ENCODE measurements around the gene SRSF4. TPM values are rescaled to one million over a fixed set of nuclear protein-coding genes. Genes with fewer than 3 reads are reported as not detected.

SRSF4 gene
- total and polyA plus RNA-seq, 9 of the 15 experiments (the other 6 are each of a cell fraction or from before 2014, with no cell fraction given): 15.9 to 132 (median 82.0) TPM

DNA sequence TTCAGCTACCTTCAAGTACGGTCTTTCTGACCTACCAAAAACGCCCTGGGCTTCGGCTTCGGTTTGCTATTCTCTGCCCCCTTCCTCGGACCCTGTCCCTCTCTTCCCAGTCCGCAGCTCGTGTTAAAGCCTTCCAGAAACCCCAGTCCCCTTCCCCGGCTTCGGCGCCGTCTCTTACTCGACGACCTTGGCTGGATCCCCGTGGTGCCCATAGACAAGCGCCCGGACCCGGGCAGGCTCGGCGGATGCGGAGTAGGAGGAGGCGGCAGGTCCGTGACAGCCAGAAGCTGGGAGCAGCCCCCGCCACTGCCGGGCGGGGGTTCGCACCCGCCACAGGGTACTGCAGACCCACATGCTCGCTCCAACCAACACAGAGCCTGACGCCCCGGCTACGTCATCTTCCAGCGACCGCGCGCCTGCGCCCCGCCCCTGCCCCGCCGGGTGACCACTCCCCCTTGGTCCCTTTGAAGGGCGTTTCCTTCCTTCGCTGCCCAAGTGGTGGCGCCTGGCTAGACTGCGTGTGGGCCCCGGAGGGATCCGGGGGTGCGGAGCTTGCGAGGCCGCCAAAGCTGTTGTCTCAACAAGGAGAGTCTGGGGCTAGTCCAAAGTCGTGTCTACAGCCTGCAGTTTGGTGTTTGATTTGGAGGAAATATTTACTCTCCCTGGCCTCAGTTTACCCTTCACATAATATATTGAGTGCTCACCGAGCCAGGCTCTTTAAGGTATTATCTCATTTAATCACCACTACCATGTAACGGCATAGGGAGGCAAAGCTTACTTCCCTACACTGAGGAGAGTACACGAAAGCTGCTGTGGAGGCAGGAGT lies 49.1 kb upstream of the SRSF4 start, which contains the start of gene MECR (continued):
- no peak for TF ChIP-seq PATZ1 (CRISPR knock-in tag; IDR thresholded peaks at IDR 0.05; ENCODE audit: borderline replicate concordance)
- no peak for TF ChIP-seq EZH2 (IDR thresholded peaks at IDR 0.05; ENCODE audit: borderline replicate concordance, low read depth, low read length)
- TF ChIP-seq, protein P1, sequence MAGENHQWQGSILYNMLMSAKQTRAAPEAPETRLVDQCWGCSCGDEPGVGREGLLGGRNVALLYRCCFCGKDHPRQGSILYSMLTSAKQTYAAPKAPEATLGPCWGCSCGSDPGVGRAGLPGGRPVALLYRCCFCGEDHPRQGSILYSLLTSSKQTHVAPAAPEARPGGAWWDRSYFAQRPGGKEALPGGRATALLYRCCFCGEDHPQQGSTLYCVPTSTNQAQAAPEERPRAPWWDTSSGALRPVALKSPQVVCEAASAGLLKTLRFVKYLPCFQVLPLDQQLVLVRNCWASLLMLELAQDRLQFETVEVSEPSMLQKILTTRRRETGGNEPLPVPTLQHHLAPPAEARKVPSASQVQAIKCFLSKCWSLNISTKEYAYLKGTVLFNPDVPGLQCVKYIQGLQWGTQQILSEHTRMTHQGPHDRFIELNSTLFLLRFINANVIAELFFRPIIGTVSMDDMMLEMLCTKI (IDR thresholded peaks at IDR 0.05; ENCODE audit: partially characterized antibody): no peak
- no peak for TF ChIP-seq LARP7 (IDR thresholded peaks at IDR 0.05)
- TF ChIP-seq CBX1 (IDR thresholded peaks at IDR 0.05; ENCODE audit: low read depth): peak; percentile 85
- peak; percentile 98 for TF ChIP-seq PHF8 (IDR thresholded peaks at IDR 0.05; ENCODE audit: borderline replicate concordance, low read length)
- peak; percentile 50 for TF ChIP-seq MEIS2 (IDR thresholded peaks at IDR 0.05; ENCODE audit: partially characterized antibody)
- peak; percentile 95 for TF ChIP-seq L3MBTL2 (IDR thresholded peaks at IDR 0.05)
- 0 out of 2 replicates have a peak, but pooled peaks have one; percentile 55 for TF ChIP-seq ZC3H11A (IDR thresholded peaks at IDR 0.05; ENCODE audit: low read depth, low read length)
- TF ChIP-seq ZNF384 (IDR thresholded peaks at IDR 0.05; ENCODE audit: low read depth, low read length): no peak
- no peak for TF ChIP-seq ZNF354B (CRISPR knock-in tag; IDR thresholded peaks at IDR 0.05)
- TF ChIP-seq, protein P2, sequence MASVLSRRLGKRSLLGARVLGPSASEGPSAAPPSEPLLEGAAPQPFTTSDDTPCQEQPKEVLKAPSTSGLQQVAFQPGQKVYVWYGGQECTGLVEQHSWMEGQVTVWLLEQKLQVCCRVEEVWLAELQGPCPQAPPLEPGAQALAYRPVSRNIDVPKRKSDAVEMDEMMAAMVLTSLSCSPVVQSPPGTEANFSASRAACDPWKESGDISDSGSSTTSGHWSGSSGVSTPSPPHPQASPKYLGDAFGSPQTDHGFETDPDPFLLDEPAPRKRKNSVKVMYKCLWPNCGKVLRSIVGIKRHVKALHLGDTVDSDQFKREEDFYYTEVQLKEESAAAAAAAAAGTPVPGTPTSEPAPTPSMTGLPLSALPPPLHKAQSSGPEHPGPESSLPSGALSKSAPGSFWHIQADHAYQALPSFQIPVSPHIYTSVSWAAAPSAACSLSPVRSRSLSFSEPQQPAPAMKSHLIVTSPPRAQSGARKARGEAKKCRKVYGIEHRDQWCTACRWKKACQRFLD (CRISPR knock-in tag; IDR thresholded peaks at IDR 0.05): peak; percentile 76; the same call in 1 of the 2 replicates
- peak; percentile 54; the same call in 1 of the 2 replicates for TF ChIP-seq TOE1 (IDR thresholded peaks at IDR 0.05; ENCODE audit: borderline replicate concordance)
- no peak for TF ChIP-seq TOE1 (CRISPR knock-in tag; IDR thresholded peaks at IDR 0.05; ENCODE audit: borderline replicate concordance, low read depth)
- 0 out of 2 replicates have a peak, but pooled peaks have one; percentile 34 for TF ChIP-seq DPF2 (IDR thresholded peaks at IDR 0.05)
- peak; percentile 97 for TF ChIP-seq EP400 (IDR thresholded peaks at IDR 0.05)
- peak; percentile 90; the same call in 1 of the 2 replicates for TF ChIP-seq ZBTB49 (CRISPR knock-in tag; IDR thresholded peaks at IDR 0.05; ENCODE audit: borderline replicate concordance)
- peak; percentile 38; the same call in 1 of the 2 replicates for TF ChIP-seq ATF3 (IDR thresholded peaks at IDR 0.05)
- TF ChIP-seq ATF3 (CRISPR knock-in tag; conservative IDR thresholded peaks at IDR 0.05): peak; percentile 51; the same call in 1 of the 2 replicates

All from K562 (cell line).